Measurements from ENCODE around the gene PRKG1.
A peak's percentile ranks its signal among the peaks of the same experiment; 100 is the strongest.

The PRKG1 gene

DNA sequence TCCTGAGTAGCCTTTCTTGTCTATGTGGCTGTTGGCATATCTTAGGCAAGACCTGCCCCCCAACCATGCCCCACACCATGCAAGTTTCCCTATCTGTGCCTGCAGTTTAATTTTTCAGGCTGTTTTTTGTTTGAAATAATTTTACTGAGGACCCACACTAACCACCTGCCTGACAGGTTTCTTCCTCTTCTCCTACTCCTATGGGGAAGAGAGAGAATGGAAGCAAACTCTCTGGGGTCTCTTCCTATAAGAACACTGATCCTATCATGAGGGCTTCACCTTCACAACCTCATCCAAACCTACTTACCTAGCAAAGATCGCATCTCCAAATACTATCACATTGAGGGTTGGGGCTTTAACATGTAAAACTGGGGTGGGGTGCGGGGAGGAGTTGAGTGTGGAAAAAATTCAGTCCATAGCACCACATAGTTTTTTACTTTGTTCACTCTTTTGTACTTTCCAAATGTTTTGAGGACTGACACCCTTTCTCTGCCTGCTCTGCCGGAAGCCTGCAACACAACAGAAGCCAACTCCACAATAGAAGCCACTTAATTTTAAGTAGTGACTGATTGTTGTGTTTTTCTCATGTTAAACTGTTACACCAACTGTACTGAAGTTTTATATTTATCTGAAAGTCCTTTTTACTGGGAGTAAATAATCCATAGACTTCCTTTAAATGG lies 692.3 kb downstream of the PRKG1 start:
- Histone ChIP-seq H3K36me3 (ENCODE audit: control insufficient read depth, insufficient read depth, low read length) (no peaks in the 10 kb centered on the region), H3K4me1 (ENCODE audit: control insufficient read depth, insufficient read depth, low read length, poor library complexity, severe bottlenecking) (no peaks in the 10 kb centered on the region), H3K4me3 (ENCODE audit: extremely low read depth, insufficient read depth, low read length, poor library complexity, severe bottlenecking) (no peak overlapping the region), H3K9me3 (ENCODE audit: control insufficient read depth, low read length) (no peaks in the 10 kb centered on the region), H3K27ac (ENCODE audit: low read depth, low read length, severe bottlenecking) (no peak overlapping the region)
- WGBS, 2 experiments (ENCODE audit: insufficient coverage in 2 of 2): no CpG with 5 or more reads among the region's 3 CpGs

DNA sequence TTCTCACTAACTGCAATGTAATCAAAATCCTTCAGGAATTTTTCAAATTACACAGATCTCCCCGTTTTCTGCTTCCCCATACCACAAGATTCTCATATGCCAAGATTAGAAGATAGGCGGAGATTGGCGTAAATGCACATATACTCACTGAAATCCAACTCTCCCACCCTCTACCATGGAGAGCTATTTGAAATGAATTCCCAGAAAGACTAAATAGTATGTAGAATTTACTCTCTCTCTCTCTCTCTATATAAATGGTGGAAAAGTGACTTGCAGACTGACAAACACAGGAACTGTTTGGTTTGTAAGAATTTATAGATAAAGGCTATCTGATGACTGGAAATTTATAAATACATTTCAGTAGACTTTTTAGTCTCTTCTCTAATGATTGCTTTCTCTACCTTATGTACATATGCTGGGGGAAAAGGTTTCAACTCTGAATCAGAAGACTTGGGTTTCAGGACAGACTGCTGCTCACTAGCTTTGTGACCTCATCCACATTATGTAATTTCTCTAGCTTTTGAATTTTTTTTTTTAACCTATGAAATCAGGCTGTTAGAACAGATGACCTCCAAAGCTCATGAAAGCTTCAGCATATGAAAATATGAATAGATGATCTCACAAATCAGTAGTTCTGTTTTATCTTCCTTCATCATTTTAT lies 692.9 kb downstream of the PRKG1 start:
- Histone ChIP-seq H3K27ac (ENCODE audit: low read depth, low read length, severe bottlenecking) (no peak overlapping the region), H3K9me3 (ENCODE audit: control insufficient read depth, low read length) (no peaks in the 10 kb centered on the region), H3K4me3 (ENCODE audit: extremely low read depth, insufficient read depth, low read length, poor library complexity, severe bottlenecking) (no peak overlapping the region), H3K4me1 (ENCODE audit: control insufficient read depth, insufficient read depth, low read length, poor library complexity, severe bottlenecking) (no peaks in the 10 kb centered on the region), H3K36me3 (ENCODE audit: control insufficient read depth, insufficient read depth, low read length) (no peaks in the 10 kb centered on the region)
- WGBS, 2 experiments (ENCODE audit: insufficient coverage in 2 of 2): 80 to 100% methylated on average over 1 of the region's 3 CpGs

DNA sequence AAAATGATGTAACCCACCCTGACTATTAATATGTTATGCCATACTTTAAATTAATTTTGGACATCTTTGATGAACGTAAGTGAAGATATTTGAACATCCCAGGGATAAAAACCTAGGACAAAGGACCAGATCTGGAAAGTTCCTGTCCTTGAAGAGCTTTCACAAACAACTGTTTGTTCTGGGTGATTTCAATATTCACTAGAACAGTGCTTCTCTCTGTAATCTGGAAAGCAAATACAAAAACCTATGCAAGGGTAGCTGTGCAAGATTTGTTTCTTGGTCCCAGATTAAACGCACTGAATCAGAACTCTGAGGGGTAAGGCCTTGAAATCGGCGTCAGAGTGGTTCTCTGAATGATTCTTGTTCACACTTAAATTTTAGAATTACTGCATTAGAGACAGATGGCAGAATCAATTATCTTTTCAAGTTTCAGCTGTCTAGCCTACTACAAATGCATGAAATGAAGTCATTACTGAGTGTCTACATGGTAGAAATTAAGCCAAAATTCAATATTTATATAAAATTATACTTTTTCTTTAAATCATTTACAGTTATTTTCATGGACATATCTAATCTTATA lies 694.7 kb downstream of the PRKG1 start:
- no peaks in the 10 kb centered on the region for H3K4me1 ChIP-seq (ENCODE audit: control insufficient read depth, insufficient read depth, low read length, poor library complexity, severe bottlenecking)
- WGBS, 2 experiments (ENCODE audit: insufficient coverage in 2 of 2): 57 to 95% methylated on average over 1 to 3 of the region's 4 CpGs
- H3K9me3 ChIP-seq (ENCODE audit: control insufficient read depth, low read length): no peaks in the 10 kb centered on the region
- H3K4me3 ChIP-seq (ENCODE audit: extremely low read depth, insufficient read depth, low read length, poor library complexity, severe bottlenecking): no peak overlapping the region
- no peaks in the 10 kb centered on the region for H3K36me3 ChIP-seq (ENCODE audit: control insufficient read depth, insufficient read depth, low read length)
- H3K27ac ChIP-seq (ENCODE audit: low read depth, low read length, severe bottlenecking): no peak overlapping the region

DNA sequence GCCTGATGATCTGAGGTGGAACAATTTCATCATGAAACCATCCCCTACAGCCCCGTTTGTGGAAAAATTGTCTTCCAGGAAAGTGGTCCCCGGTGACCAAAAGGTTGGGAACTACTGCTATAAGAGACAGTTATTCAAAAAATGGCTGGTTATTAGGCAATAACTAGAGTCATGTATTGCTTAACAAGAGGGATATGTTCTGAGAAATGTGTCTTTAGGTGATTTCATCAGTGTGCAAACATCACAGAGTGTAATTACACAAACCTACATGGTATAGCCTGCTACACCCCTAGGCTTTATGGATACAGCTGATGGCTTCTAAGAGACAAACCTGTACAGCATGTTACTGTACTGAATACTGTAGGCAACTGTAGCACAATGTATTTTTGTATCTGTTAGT lies 696.4 kb downstream of the PRKG1 start:
- no peaks in the 10 kb centered on the region for H3K4me1 ChIP-seq (ENCODE audit: control insufficient read depth, insufficient read depth, low read length, poor library complexity, severe bottlenecking)
- 100% methylated on average over 1 of the region's 2 CpGs for WGBS, 2 experiments (ENCODE audit: insufficient coverage in 2 of 2)
- H3K4me3 ChIP-seq (ENCODE audit: extremely low read depth, insufficient read depth, low read length, poor library complexity, severe bottlenecking): no peak overlapping the region
- H3K27ac ChIP-seq (ENCODE audit: low read depth, low read length, severe bottlenecking): no peak overlapping the region
- no peaks in the 10 kb centered on the region for H3K9me3 ChIP-seq (ENCODE audit: control insufficient read depth, low read length)
- H3K36me3 ChIP-seq (ENCODE audit: control insufficient read depth, insufficient read depth, low read length): no peaks in the 10 kb centered on the region

DNA sequence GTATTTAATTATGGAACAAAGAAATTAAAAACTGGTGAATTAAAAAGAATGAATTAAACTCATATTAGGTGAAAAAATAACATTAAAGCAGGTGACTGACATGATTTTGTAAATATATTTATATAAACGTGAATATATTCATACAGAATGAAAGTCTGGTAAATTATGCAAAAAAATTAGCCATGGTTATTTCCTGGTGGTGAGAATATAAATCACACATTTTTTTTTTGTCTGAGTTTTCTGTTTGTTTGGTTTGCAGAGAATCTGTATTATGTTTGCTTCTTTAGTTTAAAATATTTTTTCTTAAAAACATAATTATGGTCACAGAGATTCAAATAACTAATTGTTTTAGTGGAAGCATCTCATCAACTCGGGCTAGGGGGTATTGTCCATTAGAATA lies 698.1 kb downstream of the PRKG1 start:
- Histone ChIP-seq H3K36me3 (ENCODE audit: control insufficient read depth, insufficient read depth, low read length) (no peaks in the 10 kb centered on the region), H3K4me3 (ENCODE audit: extremely low read depth, insufficient read depth, low read length, poor library complexity, severe bottlenecking) (no peak overlapping the region)
- no CpG with 5 or more reads among the region's 2 CpGs for whole genome bisulfite sequencing, 2 experiments (ENCODE audit: insufficient coverage in 2 of 2)

DNA sequence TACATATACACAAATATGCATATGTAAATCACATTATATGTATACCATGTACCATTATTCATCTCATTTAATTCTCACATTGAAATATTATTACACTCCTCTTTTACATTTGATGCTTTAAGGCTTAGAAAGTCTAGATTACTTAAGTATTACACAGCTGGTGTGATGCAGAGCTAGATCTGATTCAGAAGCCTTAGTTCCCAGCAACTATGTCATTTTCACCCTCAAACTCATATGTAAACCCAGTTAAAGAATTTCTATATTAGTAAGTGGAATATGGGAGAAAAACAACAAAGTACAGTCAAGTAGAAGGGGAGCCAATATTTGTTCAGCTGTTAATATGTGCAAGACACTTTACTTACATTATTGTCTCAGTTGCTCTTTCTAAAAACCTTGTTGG lies 699.4 kb downstream of the PRKG1 start:
- Histone ChIP-seq H3K36me3 (ENCODE audit: control insufficient read depth, insufficient read depth, low read length) (no peaks in the 10 kb centered on the region), H3K9me3 (ENCODE audit: control insufficient read depth, low read length) (no peaks in the 10 kb centered on the region), H3K4me3 (ENCODE audit: extremely low read depth, insufficient read depth, low read length, poor library complexity, severe bottlenecking) (no peak overlapping the region), H3K27ac (ENCODE audit: low read depth, low read length, severe bottlenecking) (no peak overlapping the region), H3K4me1 (ENCODE audit: control insufficient read depth, insufficient read depth, low read length, poor library complexity, severe bottlenecking) (no peaks in the 10 kb centered on the region)

More for the DNA sequence above, 698.1 kb downstream of the PRKG1 start:
- Histone ChIP-seq H3K4me1 (ENCODE audit: control insufficient read depth, insufficient read depth, low read length, poor library complexity, severe bottlenecking) (no peaks in the 10 kb centered on the region), H3K27ac (ENCODE audit: low read depth, low read length, severe bottlenecking) (no peak overlapping the region), H3K9me3 (ENCODE audit: control insufficient read depth, low read length) (no peaks in the 10 kb centered on the region)

DNA sequence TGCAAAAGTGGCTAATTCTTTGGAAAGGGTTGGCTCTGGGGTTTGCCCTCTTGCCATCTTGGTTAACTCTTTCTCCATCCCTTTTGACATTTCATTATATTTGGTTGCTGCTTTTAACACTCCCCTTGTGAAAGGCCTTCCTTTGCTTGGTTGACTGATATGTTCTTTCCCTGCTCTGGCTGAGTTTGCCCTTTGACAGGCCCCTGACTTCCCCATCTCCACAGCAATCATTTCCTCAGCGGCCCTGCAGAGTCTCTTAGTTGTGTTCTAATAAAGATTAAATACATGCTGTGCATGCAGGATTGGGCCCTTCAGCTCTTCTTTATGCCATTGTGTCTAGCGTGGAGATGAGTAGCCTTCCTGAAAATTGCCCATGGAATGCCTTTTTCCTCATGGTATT lies 709.7 kb downstream of the PRKG1 start:
- WGBS, 2 experiments (ENCODE audit: insufficient coverage in 2 of 2): 25 to 76% methylated on average over 1 to 2 of the region's 2 CpGs

DNA sequence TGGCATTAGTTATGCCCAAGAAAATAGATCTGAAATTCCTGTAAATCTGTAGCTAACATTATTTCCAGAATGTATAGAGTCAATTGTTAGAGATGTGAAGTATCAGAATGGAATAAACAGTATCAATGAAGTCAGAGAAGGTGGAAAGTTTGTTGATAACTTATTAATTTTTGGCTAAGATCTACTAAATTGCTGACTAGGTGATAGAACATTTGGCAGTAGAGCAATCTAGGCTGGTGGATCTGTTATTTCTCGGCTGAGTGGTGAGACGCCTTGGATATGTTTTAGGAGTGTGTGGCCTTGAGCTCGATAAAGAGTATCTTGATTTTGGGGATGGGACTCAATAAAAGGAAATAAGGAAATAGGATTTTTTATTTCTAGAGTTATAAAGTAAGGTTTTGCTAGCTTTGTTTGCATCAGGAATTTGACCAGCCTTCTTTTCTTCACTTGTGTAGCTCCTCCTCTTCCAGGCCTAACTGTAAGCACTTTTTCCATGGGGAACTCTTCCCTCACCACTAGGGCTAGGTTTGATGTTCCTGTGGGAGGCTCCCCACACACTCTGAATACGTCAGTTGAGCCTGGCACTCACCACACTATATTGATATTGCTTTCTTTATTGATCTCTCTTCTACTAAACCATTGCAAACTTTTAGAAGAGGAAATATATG lies 711.9 kb downstream of the PRKG1 start:
- no peak overlapping the region for H3K4me3 ChIP-seq (ENCODE audit: extremely low read depth, insufficient read depth, low read length, poor library complexity, severe bottlenecking)
- H3K9me3 ChIP-seq (ENCODE audit: control insufficient read depth, low read length): no peaks in the 10 kb centered on the region
- no peaks in the 10 kb centered on the region for H3K4me1 ChIP-seq (ENCODE audit: control insufficient read depth, insufficient read depth, low read length, poor library complexity, severe bottlenecking)
- H3K36me3 ChIP-seq (ENCODE audit: control insufficient read depth, insufficient read depth, low read length): no peaks in the 10 kb centered on the region
- 91 to 93% methylated on average over 3 of the region's 4 CpGs for WGBS, 2 experiments (ENCODE audit: insufficient coverage in 2 of 2)
- no peak overlapping the region for H3K27ac ChIP-seq (ENCODE audit: low read depth, low read length, severe bottlenecking)

More for the DNA sequence above, 709.7 kb downstream of the PRKG1 start:
- peak overlapping the region; percentile 16 for H3K27ac ChIP-seq (ENCODE audit: low read depth, low read length, severe bottlenecking)
- no peaks in the 10 kb centered on the region for H3K36me3 ChIP-seq (ENCODE audit: control insufficient read depth, insufficient read depth, low read length)
- no peak overlapping the region for H3K4me3 ChIP-seq (ENCODE audit: extremely low read depth, insufficient read depth, low read length, poor library complexity, severe bottlenecking)
- H3K4me1 ChIP-seq (ENCODE audit: control insufficient read depth, insufficient read depth, low read length, poor library complexity, severe bottlenecking): no peaks in the 10 kb centered on the region
- no peaks in the 10 kb centered on the region for H3K9me3 ChIP-seq (ENCODE audit: control insufficient read depth, low read length)

DNA sequence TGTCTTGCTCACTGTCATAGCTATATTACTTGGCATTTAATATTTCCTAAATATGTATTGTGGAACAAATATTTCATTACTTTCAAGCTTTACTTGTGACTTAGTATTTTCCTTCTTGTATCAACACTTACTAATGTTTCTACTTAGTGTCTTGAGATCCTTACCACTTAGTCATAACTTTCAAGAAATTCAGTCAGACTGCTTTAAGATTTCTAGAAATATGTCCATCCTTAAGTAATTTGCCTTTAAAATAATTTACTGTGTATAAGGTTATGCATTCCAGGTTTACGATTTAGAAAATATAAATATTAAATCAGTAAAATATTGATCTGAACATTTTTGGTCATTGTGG lies 712.4 kb downstream of the PRKG1 start:
- Histone ChIP-seq H3K27ac (ENCODE audit: low read depth, low read length, severe bottlenecking) (no peak overlapping the region), H3K4me3 (ENCODE audit: extremely low read depth, insufficient read depth, low read length, poor library complexity, severe bottlenecking) (no peak overlapping the region), H3K4me1 (ENCODE audit: control insufficient read depth, insufficient read depth, low read length, poor library complexity, severe bottlenecking) (no peaks in the 10 kb centered on the region), H3K36me3 (ENCODE audit: control insufficient read depth, insufficient read depth, low read length) (no peaks in the 10 kb centered on the region), H3K9me3 (ENCODE audit: control insufficient read depth, low read length) (no peaks in the 10 kb centered on the region)
- WGBS, 2 experiments (ENCODE audit: insufficient coverage in 2 of 2): no CpG with 5 or more reads among the region's 1 CpG

DNA sequence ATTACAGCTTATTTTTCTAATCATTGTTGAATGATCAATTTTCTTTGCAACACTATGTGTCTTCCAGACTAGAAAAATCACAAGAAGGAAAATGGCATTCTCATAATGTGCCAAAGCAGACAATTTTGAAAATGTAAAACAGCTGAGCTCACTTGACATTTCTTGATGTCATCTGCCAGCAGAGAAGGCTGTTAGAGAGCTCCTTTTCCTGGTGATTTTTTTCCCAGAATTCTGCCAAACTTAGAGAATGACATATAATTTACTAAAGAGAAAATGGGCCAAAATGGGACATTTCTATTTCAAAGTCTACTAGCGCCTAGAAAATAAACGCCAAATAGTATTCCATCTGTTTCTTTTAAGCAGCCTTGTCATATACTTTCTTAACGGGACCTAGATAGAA lies 714.0 kb downstream of the PRKG1 start:
- H3K27ac ChIP-seq (ENCODE audit: low read depth, low read length, severe bottlenecking): no peak overlapping the region
- 100% methylated on average over 1 of the region's 3 CpGs; no CpG with 5 or more reads in 1 of the 2 experiments for WGBS, 2 experiments (ENCODE audit: insufficient coverage in 2 of 2)

DNA sequence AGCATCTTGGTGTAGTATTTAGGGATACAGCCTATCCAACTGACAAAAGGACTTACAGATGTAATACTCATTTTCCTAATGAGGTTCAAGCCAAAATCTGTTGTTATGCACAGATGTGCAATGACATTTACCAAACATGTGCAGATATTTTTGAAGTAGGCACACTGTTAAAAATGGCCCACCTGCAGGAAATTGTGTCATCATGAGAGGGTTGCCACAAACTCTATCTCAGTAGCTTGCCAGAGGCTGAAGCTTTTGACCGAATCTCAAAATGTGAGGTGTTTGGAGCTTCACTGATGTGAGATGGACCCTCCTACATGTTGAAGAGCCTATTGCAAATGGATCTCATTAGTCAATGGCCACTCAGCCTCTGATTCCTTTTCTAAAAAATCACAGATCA lies 714.8 kb downstream of the PRKG1 start:
- H3K4me1 ChIP-seq (ENCODE audit: control insufficient read depth, insufficient read depth, low read length, poor library complexity, severe bottlenecking): no peaks in the 10 kb centered on the region
- H3K9me3 ChIP-seq (ENCODE audit: control insufficient read depth, low read length): no peaks in the 10 kb centered on the region
- no peak overlapping the region for H3K27ac ChIP-seq (ENCODE audit: low read depth, low read length, severe bottlenecking)
- H3K4me3 ChIP-seq (ENCODE audit: extremely low read depth, insufficient read depth, low read length, poor library complexity, severe bottlenecking): no peak overlapping the region
- H3K36me3 ChIP-seq (ENCODE audit: control insufficient read depth, insufficient read depth, low read length): no peaks in the 10 kb centered on the region
- WGBS, 2 experiments (ENCODE audit: insufficient coverage in 2 of 2): no CpG with 5 or more reads among the region's 1 CpG

More for the DNA sequence above, 714.0 kb downstream of the PRKG1 start:
- no peaks in the 10 kb centered on the region for H3K36me3 ChIP-seq (ENCODE audit: control insufficient read depth, insufficient read depth, low read length)
- no peaks in the 10 kb centered on the region for H3K9me3 ChIP-seq (ENCODE audit: control insufficient read depth, low read length)
- H3K4me3 ChIP-seq (ENCODE audit: extremely low read depth, insufficient read depth, low read length, poor library complexity, severe bottlenecking): no peak overlapping the region
- H3K4me1 ChIP-seq (ENCODE audit: control insufficient read depth, insufficient read depth, low read length, poor library complexity, severe bottlenecking): no peaks in the 10 kb centered on the region
